HL-60 (cell line): ENCODE results near the gene SPINT1.

Source experiments
- DNase-seq, 2 experiments: peaks; one replicate each; pipeline ENCODE4 v3.0.0-alpha.2; 2010 to 2020; ENCODE audit warnings: low read depth in 1 of 2, low spot score in 1 of 2
- H3K27ac ChIP-seq: fragments of 250-450 bp; sonication (Bioruptor Pico); replicated peaks from 2 replicates; pipeline ENCODE4 v1.5.1; 2020; ENCODE audit warnings: mild to moderate bottlenecking, moderate library complexity
- H3K27me3 ChIP-seq: fragments of 250-450 bp; sonication (Bioruptor Pico); 2 replicates; pipeline ENCODE4 v1.5.1; 2021; ENCODE audit warnings: mild to moderate bottlenecking, moderate library complexity; ENCODE audit not compliant: insufficient read depth, poor library complexity, severe bottlenecking
- H3K4me3 ChIP-seq: replicated peaks from 2 replicates; pipeline ENCODE4 v1.5.1; 2011; ENCODE audit warnings: mild to moderate bottlenecking, control low read depth, low read length; ENCODE audit not compliant: insufficient read depth
- GABPA ChIP-seq: IDR thresholded peaks from 2 replicates; pipeline ENCODE4 v1.6.1; 2012; ENCODE audit warnings: low read depth
- POLR2AphosphoS5 ChIP-seq: IDR thresholded peaks from 2 replicates; pipeline ENCODE4 v1.6.1; 2012; ENCODE audit warnings: low read depth
- SPI1 ChIP-seq: IDR thresholded peaks from 2 replicates; pipeline ENCODE4 v1.6.1; 2012; ENCODE audit warnings: low read depth, mild to moderate bottlenecking, borderline replicate concordance
- TF ChIP-seq, protein P1 (sequence below): IDR thresholded peaks from one replicate; pipeline ENCODE4 v1.5.1; 2011; ENCODE audit warnings: low read length, control low read depth, inconsistent platforms; ENCODE audit not compliant: insufficient read depth
- TF ChIP-seq, protein P2 (sequence below): IDR thresholded peaks from 2 replicates; pipeline ENCODE4 v1.6.1; 2012; ENCODE audit warnings: low read depth; ENCODE audit not compliant: insufficient replicate concordance

The SPINT1 gene

DNA sequence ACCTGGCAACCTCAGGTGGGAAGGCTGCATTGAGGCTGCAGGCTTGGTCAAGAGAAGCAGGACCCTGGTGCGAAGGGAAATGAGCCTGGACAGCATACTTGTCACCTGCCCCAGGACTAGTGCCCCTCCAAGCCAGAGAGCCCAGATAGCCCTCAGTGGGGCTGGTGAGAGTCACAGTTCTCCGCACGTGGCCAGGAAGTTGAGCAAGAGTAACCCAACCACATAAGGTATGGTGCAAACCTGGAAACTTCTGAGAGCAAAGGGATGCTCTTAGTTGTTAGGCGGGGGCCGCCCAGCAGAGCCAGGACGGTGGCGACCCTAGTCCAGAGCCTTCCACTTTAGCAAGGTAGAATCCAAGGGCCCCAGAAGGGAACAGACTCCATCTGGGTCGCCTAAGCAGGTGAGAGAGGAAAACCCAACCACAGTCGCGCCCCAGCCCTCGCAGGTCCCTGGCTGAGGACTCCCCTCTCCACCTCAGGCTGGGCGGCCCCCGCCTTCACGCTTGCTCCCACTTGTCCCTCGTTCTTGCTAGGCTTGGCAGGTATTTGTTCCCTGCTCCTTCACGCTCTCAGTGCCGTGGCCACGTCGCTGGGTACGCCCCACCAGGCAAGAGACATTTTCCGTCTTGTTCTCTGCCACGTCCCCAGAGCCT lies 49.3 kb downstream of the SPINT1 start:
- H3K27ac ChIP-seq = peak overlapping the region; percentile 73
- H3K4me3 ChIP-seq = no peak overlapping the region
- no peaks in the 10 kb centered on the region for H3K27me3 ChIP-seq
- DNase-seq = peak in 1 of 2 experiments; percentile 81
- no peak; the same call in 1 of the 2 replicates for TF ChIP-seq SPI1
- TF ChIP-seq POLR2AphosphoS5 = 0 out of 2 replicates have a peak, but pooled peaks have one; percentile 31
- no peak for TF ChIP-seq GABPA

GRCh38 chr15:40893733-40894680 lies 50.2 kb downstream of the SPINT1 start, which contains the start of gene VPS18:
Gene VPS18 (plus strand): TSS chr15:40894450. CDS start chr15:40894769, 319 bp downstream.
- H3K27me3 ChIP-seq = no peaks in the 10 kb centered on the region
- TF ChIP-seq, protein P1, sequence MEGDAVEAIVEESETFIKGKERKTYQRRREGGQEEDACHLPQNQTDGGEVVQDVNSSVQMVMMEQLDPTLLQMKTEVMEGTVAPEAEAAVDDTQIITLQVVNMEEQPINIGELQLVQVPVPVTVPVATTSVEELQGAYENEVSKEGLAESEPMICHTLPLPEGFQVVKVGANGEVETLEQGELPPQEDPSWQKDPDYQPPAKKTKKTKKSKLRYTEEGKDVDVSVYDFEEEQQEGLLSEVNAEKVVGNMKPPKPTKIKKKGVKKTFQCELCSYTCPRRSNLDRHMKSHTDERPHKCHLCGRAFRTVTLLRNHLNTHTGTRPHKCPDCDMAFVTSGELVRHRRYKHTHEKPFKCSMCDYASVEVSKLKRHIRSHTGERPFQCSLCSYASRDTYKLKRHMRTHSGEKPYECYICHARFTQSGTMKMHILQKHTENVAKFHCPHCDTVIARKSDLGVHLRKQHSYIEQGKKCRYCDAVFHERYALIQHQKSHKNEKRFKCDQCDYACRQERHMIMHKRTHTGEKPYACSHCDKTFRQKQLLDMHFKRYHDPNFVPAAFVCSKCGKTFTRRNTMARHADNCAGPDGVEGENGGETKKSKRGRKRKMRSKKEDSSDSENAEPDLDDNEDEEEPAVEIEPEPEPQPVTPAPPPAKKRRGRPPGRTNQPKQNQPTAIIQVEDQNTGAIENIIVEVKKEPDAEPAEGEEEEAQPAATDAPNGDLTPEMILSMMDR = peak; percentile 91
- TF ChIP-seq, protein P2, sequence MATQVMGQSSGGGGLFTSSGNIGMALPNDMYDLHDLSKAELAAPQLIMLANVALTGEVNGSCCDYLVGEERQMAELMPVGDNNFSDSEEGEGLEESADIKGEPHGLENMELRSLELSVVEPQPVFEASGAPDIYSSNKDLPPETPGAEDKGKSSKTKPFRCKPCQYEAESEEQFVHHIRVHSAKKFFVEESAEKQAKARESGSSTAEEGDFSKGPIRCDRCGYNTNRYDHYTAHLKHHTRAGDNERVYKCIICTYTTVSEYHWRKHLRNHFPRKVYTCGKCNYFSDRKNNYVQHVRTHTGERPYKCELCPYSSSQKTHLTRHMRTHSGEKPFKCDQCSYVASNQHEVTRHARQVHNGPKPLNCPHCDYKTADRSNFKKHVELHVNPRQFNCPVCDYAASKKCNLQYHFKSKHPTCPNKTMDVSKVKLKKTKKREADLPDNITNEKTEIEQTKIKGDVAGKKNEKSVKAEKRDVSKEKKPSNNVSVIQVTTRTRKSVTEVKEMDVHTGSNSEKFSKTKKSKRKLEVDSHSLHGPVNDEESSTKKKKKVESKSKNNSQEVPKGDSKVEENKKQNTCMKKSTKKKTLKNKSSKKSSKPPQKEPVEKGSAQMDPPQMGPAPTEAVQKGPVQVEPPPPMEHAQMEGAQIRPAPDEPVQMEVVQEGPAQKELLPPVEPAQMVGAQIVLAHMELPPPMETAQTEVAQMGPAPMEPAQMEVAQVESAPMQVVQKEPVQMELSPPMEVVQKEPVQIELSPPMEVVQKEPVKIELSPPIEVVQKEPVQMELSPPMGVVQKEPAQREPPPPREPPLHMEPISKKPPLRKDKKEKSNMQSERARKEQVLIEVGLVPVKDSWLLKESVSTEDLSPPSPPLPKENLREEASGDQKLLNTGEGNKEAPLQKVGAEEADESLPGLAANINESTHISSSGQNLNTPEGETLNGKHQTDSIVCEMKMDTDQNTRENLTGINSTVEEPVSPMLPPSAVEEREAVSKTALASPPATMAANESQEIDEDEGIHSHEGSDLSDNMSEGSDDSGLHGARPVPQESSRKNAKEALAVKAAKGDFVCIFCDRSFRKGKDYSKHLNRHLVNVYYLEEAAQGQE = no peak
- TF ChIP-seq GABPA = 0 out of 2 replicates have a peak, but pooled peaks have one; percentile 16
- H3K27ac ChIP-seq = peak within 1 kb of the TSS; percentile 73
- H3K4me3 ChIP-seq = peak within 1 kb of the TSS; percentile 98
- peak; percentile 98 for DNase-seq

DNA sequence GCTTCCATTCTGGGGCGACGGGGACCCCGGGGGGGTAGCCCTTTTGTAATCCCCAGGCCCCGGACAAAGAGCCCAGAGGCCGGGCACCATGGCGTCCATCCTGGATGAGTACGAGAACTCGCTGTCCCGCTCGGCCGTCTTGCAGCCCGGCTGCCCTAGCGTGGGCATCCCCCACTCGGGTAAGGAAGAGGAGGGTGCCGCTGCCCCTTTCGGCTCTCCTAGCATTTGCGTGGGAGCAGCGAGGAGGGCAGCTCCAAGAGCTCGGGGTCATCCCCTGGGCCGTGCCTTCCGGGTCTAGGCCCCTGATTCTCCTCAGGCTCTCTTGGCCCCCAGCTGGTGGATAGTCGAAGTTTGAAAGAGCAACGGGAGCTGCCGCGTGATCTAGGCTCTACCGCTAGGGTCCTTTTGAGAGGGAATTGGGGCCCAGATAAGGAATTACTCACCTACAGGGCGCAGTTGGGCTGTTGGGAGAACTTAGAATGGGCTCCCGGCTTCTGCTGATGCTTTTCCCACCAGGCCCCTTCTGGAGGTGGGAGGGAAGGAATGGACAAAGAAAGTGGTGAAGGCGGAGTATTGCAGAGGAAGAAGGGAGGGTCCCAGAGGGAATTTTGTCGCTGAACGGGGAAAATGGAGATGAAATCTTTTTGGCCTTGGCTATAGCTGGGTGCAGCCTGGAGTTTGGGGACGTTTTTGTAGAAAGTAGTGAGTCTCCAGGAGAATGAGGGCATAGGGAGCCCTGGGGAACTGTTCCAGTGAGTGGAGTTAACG lies 51.0 kb downstream of the SPINT1 start:
- Histone ChIP-seq H3K27ac (peak overlapping the region; percentile 73), H3K27me3 (no peaks in the 10 kb centered on the region), H3K4me3 (peak overlapping the region; percentile 98)
- TF ChIP-seq GABPA = no peak
- TF ChIP-seq, protein P2 = no peak
- no peak for TF ChIP-seq SPI1
- peak; percentile 39 for TF ChIP-seq POLR2AphosphoS5
- TF ChIP-seq, protein P1 = peak; percentile 44
- peak in 1 of 2 experiments; percentile 86 for DNase-seq
